ENCODE results near the gene PGGT1B. TPM values are rescaled to one million over a fixed set of nuclear protein-coding genes. Genes with fewer than 3 reads are reported as not detected.

PGGT1B gene
- total and polyA plus RNA-seq, 2 of the 8 experiments (the other 6 are each of a cell fraction or from before 2014, with no cell fraction given), result 1.9 to 43.1 TPM

GRCh38 chr5:115227281-115227680 is 35.4 kb downstream of the PGGT1B start (continued):
- no peak for TF ChIP-seq CHD7 (IDR thresholded peaks at IDR 0.05; ENCODE audit: insufficient replicate concordance, low read length)
- no peak for TF ChIP-seq RNF2 (IDR thresholded peaks at IDR 0.05; ENCODE audit: borderline replicate concordance, low read depth, low read length, missing control alignments, poor library complexity, severe bottlenecking)
- no peak for TF ChIP-seq BACH1 (IDR thresholded peaks at IDR 0.05; ENCODE audit: low read length)
- no peak for TF ChIP-seq JUN (IDR thresholded peaks at IDR 0.05; ENCODE audit: low read depth, low read length)
- TF ChIP-seq ZNF274 (IDR thresholded peaks at IDR 0.05; ENCODE audit: borderline replicate concordance, extremely low read depth, low read length), result no peak
- TF ChIP-seq SRF (IDR thresholded peaks at IDR 0.05; ENCODE audit: low read depth, low read length), result no peak
- TF ChIP-seq RXRA (IDR thresholded peaks at IDR 0.05; ENCODE audit: insufficient read depth, low read depth, low read length), result no peak
- no peak for TF ChIP-seq CHD1 (IDR thresholded peaks at IDR 0.05; ENCODE audit: low read depth, low read length)
- TF ChIP-seq HDAC6 (IDR thresholded peaks at IDR 0.05; ENCODE audit: low read depth, low read length), result no peak
- no peak for TF ChIP-seq E2F6 (IDR thresholded peaks at IDR 0.05)

Measured in H1 (cell line).